CD8-positive, alpha-beta memory T cell (primary cell): ENCODE measurements around the gene ZNF445. TPM values are rescaled to one million over a fixed set of nuclear protein-coding genes. Genes with fewer than 3 reads are reported as not detected.
A peak's percentile ranks its signal among the peaks of the same experiment; 100 is the strongest.
"Not testable (repeated sequence)": the region's sequence is repeated elsewhere in the genome, so short reads cannot be mapped to it uniquely, and the experiment has no call there.

Source experiments
- CTCF ChIA-PET: fragments of 350-600 bp; sonication (Branson Sonifier 250); formaldehyde crosslinking; loops from one replicate; lab custom pipeline; 2021; ENCODE audit warnings: antibody characterized with exemption; lab: Charles Lee
- POLR2A ChIA-PET: fragments of 350-600 bp; sonication (Branson Sonifier 250); formaldehyde crosslinking; loops from one replicate; lab custom pipeline; 2021; ENCODE audit warnings: antibody characterized with exemption; lab: Charles Lee
- DNase-seq, 5 donors: peaks; one replicate each; pipeline versions ENCODE4 v3.0.0 to v3.0.0-alpha.2; 2020 to 2022; ENCODE audit warnings: mixed read lengths in 1 of 5
- H3K27ac ChIP-seq: one replicate; pipeline ENCODE4 v1.7.0; 2013; ENCODE audit warnings: low read depth, mild to moderate bottlenecking, low read length, moderate library complexity
- H3K27me3 ChIP-seq: 2 replicates; pipeline ENCODE4 v1.7.0; 2013; ENCODE audit warnings: low read length, mild to moderate bottlenecking; ENCODE audit not compliant: insufficient read depth, poor library complexity, severe bottlenecking
- H3K36me3 ChIP-seq: 2 replicates; pipeline ENCODE4 v1.7.0; 2013; ENCODE audit warnings: mild to moderate bottlenecking, low read length, moderate library complexity; ENCODE audit not compliant: insufficient read depth
- H3K4me1 ChIP-seq: 2 replicates; pipeline ENCODE4 v1.7.0; 2013; ENCODE audit warnings: mild to moderate bottlenecking, low read length, moderate library complexity; ENCODE audit not compliant: insufficient read depth
- H3K4me3 ChIP-seq: 2 replicates; pipeline ENCODE4 v1.7.0; 2013; ENCODE audit warnings: mild to moderate bottlenecking, low read length
- H3K9me3 ChIP-seq: 2 replicates; pipeline ENCODE4 v1.7.0; 2013; ENCODE audit warnings: mild to moderate bottlenecking, low read length
- H3K27ac Mint-ChIP-seq, 8 donors: one replicate each; pipeline ENCODE4 v1.8.0; 2020 to 2021; ENCODE audit warnings: mixed read lengths in 8 of 8, mild to moderate bottlenecking in 6 of 8, inconsistent platforms in 3 of 8, moderate library complexity in 3 of 8
- H3K27me3 Mint-ChIP-seq, 2 donors: one replicate each; pipeline ENCODE4 v1.8.0; 2020 to 2021; ENCODE audit warnings: mixed read lengths in 2 of 2, mild to moderate bottlenecking in 1 of 2, moderate library complexity in 1 of 2
- H3K36me3 Mint-ChIP-seq, 3 donors: one replicate each; pipeline ENCODE4 v1.8.0; 2020 to 2021; ENCODE audit warnings: mixed read lengths in 3 of 3, inconsistent platforms in 1 of 3, mild to moderate bottlenecking in 1 of 3
- H3K4me1 Mint-ChIP-seq, 3 donors: one replicate each; pipeline ENCODE4 v1.8.0; 2020 to 2021; ENCODE audit warnings: mixed read lengths in 3 of 3, inconsistent platforms in 1 of 3, mild to moderate bottlenecking in 1 of 3
- H3K4me3 Mint-ChIP-seq, 7 donors: one replicate each; pipeline ENCODE4 v1.8.0; 2020 to 2021; ENCODE audit warnings: mixed read lengths in 7 of 7, mild to moderate bottlenecking in 6 of 7, moderate library complexity in 4 of 7, inconsistent platforms in 2 of 7
- H3K9me3 Mint-ChIP-seq, 5 donors: one replicate each; pipeline ENCODE4 v1.8.0; 2020 to 2022; ENCODE audit warnings: mixed read lengths in 5 of 5, mild to moderate bottlenecking in 3 of 5, moderate library complexity in 2 of 5, inconsistent platforms in 1 of 5
- polyA plus RNA-seq: library from polyadenylated mRNA; unstranded; fragments of 300-500 nt; fragmentation: Illumina TruSeq; gene quantifications from one replicate; pipeline ENCODE4 v1.2.3, GENCODE V29; 2021
- total RNA-seq, 2 experiments: library from RNA; stranded (reverse); gene quantifications; one replicate each; pipeline ENCODE4 v1.2.3, GENCODE V29; 2021

The ZNF445 gene
- total and polyA plus RNA-seq, 3 experiments from 2014 or later = 3.2 to 16.2 (median 15.8) TPM

DNA sequence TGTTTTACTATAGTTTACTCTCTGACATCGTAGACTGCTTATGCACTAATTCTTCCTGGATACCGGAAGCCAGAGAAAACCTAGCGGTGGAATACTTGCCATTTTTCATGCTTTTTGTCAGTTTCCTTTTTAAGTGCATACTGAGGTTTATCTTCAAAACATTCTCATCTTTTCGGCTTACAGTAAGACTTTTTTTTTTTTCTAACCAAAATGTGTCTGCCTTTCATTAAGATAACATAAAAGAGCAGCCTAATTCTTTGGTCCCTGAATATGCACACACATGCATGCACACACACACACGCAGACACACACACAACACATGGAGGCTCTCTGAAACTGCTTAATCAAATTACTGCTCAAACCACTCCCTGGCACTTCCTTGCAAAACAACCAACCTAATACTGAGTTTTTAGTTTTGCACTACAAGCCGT, 1.3 kb downstream of the ZNF445 start:
- DNase-seq = peak in 1 of 5 donors; percentile 33
- H3K36me3 ChIP-seq = no peaks in the 10 kb centered on the region
- peak overlapping the region; percentile 87 to 94 (median 93) for H3K4me3 Mint-ChIP-seq
- no peaks in the 10 kb centered on the region for H3K27me3 Mint-ChIP-seq
- H3K4me3 ChIP-seq = peak overlapping the region; percentile 78
- H3K27me3 ChIP-seq = no peaks in the 10 kb centered on the region
- H3K27ac Mint-ChIP-seq = peak overlapping the region in 6 of 8 donors; percentile 44 to 85 (median 71)
- H3K27ac ChIP-seq = peak overlapping the region; percentile 64
- H3K4me1 Mint-ChIP-seq = peaks cover 42 to 65% (median 61%) of the 10 kb centered on the region in 3 donors
- no peaks in the 10 kb centered on the region for H3K9me3 Mint-ChIP-seq
- no peaks in the 10 kb centered on the region for H3K9me3 ChIP-seq
- ChIA-PET CTCF (interaction anchor here (0.9 kb wide), 1 partner anchor 14 kb away, joined by 3 read pairs; no protein-coding TSS in a partner anchor), POLR2A (interaction anchor here (0.7 kb wide), 1 partner anchor 36 kb away, joined by 6 read pairs; no protein-coding TSS in a partner anchor)
- H3K4me1 ChIP-seq = peaks cover 24% of the 10 kb centered on the region
- H3K36me3 Mint-ChIP-seq = peaks cover 0 to 12% (median 5%) of the 10 kb centered on the region in 3 donors

GRCh38 chr3:44474886-44475285, 2.6 kb downstream of the ZNF445 start:
- peak overlapping the region in 4 of 7 donors; percentile 32 to 79 (median 40) for H3K4me3 Mint-ChIP-seq
- POLR2A ChIA-PET, H3K27ac ChIP-seq, H3K27me3 Mint-ChIP-seq, H3K36me3 ChIP-seq, H3K27me3 ChIP-seq, CTCF ChIA-PET, H3K9me3 Mint-ChIP-seq, H3K4me3 ChIP-seq, H3K9me3 ChIP-seq, DNase-seq: not testable (repeated sequence)
- H3K4me1 Mint-ChIP-seq = peaks cover 47 to 72% (median 69%) of the 10 kb centered on the region in 3 donors
- peaks cover 0 to 25% (median 5%) of the 10 kb centered on the region in 3 donors for H3K36me3 Mint-ChIP-seq
- peaks cover 24% of the 10 kb centered on the region for H3K4me1 ChIP-seq
- H3K27ac Mint-ChIP-seq = peak overlapping the region in 3 of 8 donors; percentile 43 to 87 (median 45)

DNA sequence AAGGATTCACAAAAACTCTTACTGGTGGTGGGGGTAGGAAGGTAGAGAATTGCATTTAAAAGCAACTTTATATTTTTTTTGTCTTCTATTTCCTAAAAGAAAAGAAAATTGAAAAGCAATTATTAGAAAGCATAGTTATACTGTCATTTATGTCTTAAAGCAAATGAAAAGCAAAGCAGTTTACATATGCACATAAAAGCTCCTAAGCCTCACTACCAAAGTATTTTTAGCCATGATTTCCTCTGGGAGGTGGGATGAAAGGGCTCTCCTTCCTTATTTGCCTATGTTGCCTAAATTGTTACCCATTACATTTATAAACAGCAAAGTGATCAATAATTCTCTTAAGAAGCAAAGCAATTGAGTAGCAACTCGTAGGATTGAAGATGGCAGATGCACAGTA, 7.0 kb downstream of the ZNF445 start:
- H3K27ac Mint-ChIP-seq = peak overlapping the region in 1 of 8 donors; percentile 0
- H3K27me3 ChIP-seq = no peaks in the 10 kb centered on the region
- POLR2A ChIA-PET = no interaction called here
- CTCF ChIA-PET = no interaction called here
- peaks cover 7% of the 10 kb centered on the region for H3K4me1 ChIP-seq
- no peaks in the 10 kb centered on the region for H3K27me3 Mint-ChIP-seq
- no peak overlapping the region for H3K4me3 ChIP-seq
- H3K9me3 ChIP-seq = no peaks in the 10 kb centered on the region
- no peak for DNase-seq
- peak overlapping the region in 1 of 7 donors; percentile 51 for H3K4me3 Mint-ChIP-seq
- H3K36me3 ChIP-seq = no peaks in the 10 kb centered on the region
- H3K4me1 Mint-ChIP-seq = peaks cover 22 to 47% (median 43%) of the 10 kb centered on the region in 3 donors
- no peaks in the 10 kb centered on the region for H3K9me3 Mint-ChIP-seq
- peaks cover 0 to 50% (median 10%) of the 10 kb centered on the region in 3 donors for H3K36me3 Mint-ChIP-seq
- no peak overlapping the region for H3K27ac ChIP-seq

DNA sequence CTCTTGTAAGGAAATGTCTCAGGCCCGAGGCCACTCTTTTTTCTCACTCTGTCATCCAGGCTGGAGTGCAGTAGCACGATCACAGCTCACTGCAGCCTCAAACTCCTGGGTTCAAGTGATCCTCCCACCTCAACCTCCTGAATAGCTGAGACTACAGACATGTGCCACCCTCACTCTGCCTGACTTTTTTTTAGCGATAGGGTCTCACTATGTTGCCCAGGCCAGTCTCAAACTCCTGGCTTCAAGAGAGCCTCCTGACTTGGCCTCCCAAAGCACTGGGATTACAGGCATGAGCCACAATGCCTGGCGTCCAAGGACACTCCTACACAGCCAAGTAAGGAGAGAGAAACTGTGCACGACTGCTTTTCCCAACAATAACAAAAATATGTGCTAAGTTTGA, 7.6 kb downstream of the ZNF445 start:
- Histone ChIP-seq H3K36me3 (no peaks in the 10 kb centered on the region), H3K4me1 (peaks cover 6% of the 10 kb centered on the region), H3K27ac (no peak overlapping the region), H3K4me3 (no peak overlapping the region), H3K27me3 (no peaks in the 10 kb centered on the region), H3K9me3 (no peaks in the 10 kb centered on the region)
- ChIA-PET POLR2A (no interaction called here), CTCF (no interaction called here)
- Mint-ChIP-seq H3K4me3 (no peak overlapping the region), H3K4me1 (peaks cover 22 to 45% (median 43%) of the 10 kb centered on the region in 3 donors), H3K27ac (peak overlapping the region in 1 of 8 donors; percentile 3), H3K9me3 (no peaks in the 10 kb centered on the region), H3K27me3 (no peaks in the 10 kb centered on the region), H3K36me3 (peaks cover 0 to 56% (median 10%) of the 10 kb centered on the region in 3 donors)
- no peak for DNase-seq

DNA sequence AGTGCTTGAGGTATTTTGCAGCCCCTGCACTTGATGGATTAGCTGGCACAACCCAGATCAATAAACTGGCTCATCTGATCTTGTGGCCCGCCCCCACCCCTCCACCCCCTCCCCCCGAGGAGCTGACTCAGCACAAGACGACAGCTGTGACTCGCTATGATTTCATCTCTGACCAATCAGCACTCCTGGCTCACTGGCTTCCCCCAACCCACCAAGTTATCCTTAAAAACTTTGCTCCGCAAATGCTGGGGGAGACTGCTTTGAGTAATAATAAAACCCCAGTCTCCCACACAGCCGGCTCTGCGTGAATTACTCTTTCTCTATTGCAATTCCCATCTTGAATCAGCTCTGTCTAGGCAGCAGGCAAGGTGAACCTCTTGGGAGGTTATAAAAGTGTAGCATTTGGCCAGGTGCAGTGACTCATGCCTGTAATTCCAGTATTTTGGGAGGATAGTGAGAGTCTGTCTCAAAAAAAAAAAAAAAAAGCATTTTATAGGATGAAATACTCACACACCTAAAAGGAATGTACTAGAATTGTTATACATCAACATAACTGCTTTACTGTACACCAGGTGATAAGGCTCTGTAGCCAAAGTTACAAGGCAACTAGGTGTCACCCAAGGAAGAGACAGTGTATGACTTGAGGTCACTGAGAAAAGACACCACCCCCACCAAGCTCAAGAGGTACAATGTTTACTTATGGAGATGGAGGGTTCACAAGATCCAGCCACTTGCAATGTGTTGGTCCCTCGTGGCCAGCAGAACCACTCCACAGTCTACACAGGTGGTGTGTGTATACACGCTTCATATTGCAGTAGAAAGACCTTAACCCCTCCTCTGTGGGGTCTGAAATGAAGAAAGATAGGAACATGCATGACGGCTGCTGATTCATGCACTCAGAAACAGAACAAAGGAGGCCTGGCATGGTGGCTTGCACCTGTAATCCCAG, 8.6 kb downstream of the ZNF445 start:
- no peak overlapping the region for H3K4me3 ChIP-seq
- no peaks in the 10 kb centered on the region for H3K9me3 ChIP-seq
- no peaks in the 10 kb centered on the region for H3K36me3 ChIP-seq
- POLR2A ChIA-PET = no interaction called here
- H3K27ac Mint-ChIP-seq = no peak overlapping the region
- peaks cover 18 to 35% (median 33%) of the 10 kb centered on the region in 3 donors for H3K4me1 Mint-ChIP-seq
- peaks cover 0 to 64% (median 10%) of the 10 kb centered on the region in 3 donors for H3K36me3 Mint-ChIP-seq
- DNase-seq = no peak
- CTCF ChIA-PET = no interaction called here
- no peaks in the 10 kb centered on the region for H3K27me3 Mint-ChIP-seq
- no peaks in the 10 kb centered on the region for H3K9me3 Mint-ChIP-seq
- no peak overlapping the region for H3K4me3 Mint-ChIP-seq
- no peaks in the 10 kb centered on the region for H3K4me1 ChIP-seq
- H3K27me3 ChIP-seq = no peaks in the 10 kb centered on the region
- no peak overlapping the region for H3K27ac ChIP-seq

DNA sequence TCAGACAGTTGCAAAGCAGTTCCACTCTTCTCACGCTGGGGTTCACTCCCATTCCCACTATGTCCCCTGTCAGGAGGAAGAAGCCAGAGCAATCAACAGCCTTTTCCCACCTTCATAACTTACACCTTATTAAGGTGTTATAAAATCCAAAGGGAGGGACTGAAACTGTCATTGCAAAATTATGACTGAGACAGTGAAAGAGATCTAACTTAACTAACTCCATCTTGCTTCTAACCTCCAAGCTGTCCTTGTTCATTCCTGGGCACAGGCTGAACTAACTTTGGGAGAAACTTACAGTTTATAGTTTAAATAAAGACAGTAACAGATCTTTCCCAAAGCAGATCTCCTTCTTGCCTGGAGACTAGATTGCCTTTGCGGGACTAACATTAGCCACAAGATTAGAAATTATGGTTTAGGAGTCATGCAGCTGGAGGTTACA, 9.4 kb downstream of the ZNF445 start:
- DNase-seq, H3K4me3 ChIP-seq, CTCF ChIA-PET, H3K9me3 ChIP-seq, H3K9me3 Mint-ChIP-seq, H3K36me3 ChIP-seq, H3K27ac ChIP-seq, H3K4me1 ChIP-seq, POLR2A ChIA-PET, H3K4me3 Mint-ChIP-seq, H3K27me3 ChIP-seq, H3K27me3 Mint-ChIP-seq: not testable (repeated sequence)
- Mint-ChIP-seq H3K4me1 (peaks cover 15 to 30% (median 26%) of the 10 kb centered on the region in 3 donors), H3K27ac (peak overlapping the region in 2 of 8 donors; percentile 57 to 68), H3K36me3 (peaks cover 5 to 70% (median 13%) of the 10 kb centered on the region in 3 donors)

DNA sequence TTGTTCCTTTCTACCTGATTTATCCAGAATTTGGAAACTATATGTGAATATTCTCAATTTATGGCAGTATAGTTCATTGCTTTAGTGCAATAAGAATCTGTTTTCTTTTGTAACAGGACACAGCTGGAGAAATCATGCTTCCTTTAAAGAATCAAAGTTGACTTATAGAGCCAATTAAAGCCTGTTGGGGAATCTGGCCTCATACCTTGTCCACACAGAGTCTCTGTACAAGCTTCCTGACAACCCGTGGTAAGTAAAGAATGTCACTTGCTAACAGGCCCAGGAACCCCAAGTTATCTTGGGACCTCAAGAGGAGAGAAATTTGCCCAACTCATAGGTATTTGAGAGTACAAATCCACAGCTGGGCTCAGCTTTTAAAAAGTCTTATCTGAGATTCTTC, 10.2 kb downstream of the ZNF445 start:
- Histone ChIP-seq H3K27me3 (no peaks in the 10 kb centered on the region), H3K36me3 (peaks cover 6% of the 10 kb centered on the region), H3K4me1 (no peaks in the 10 kb centered on the region), H3K9me3 (no peaks in the 10 kb centered on the region), H3K27ac (no peak overlapping the region), H3K4me3 (no peak overlapping the region)
- CTCF ChIA-PET = no interaction called here
- Mint-ChIP-seq H3K36me3 (peaks cover 9 to 75% (median 15%) of the 10 kb centered on the region in 3 donors), H3K4me1 (peaks cover 13 to 22% (median 20%) of the 10 kb centered on the region in 3 donors), H3K4me3 (no peak overlapping the region), H3K9me3 (no peaks in the 10 kb centered on the region), H3K27me3 (no peaks in the 10 kb centered on the region), H3K27ac (peak overlapping the region in 1 of 8 donors; percentile 19)
- no peak for DNase-seq
- POLR2A ChIA-PET = no interaction called here

GRCh38 chr3:44464920-44465319, 12.6 kb downstream of the ZNF445 start:
- H3K4me3 Mint-ChIP-seq, H3K27me3 Mint-ChIP-seq, POLR2A ChIA-PET, CTCF ChIA-PET, H3K27me3 ChIP-seq, H3K9me3 ChIP-seq, H3K4me3 ChIP-seq, H3K4me1 Mint-ChIP-seq, DNase-seq, H3K27ac ChIP-seq, H3K4me1 ChIP-seq: not testable (repeated sequence)
- peaks cover 11% of the 10 kb centered on the region for H3K36me3 ChIP-seq
- H3K36me3 Mint-ChIP-seq = peaks cover 24 to 80% (median 32%) of the 10 kb centered on the region in 3 donors
- H3K27ac Mint-ChIP-seq = peak overlapping the region in 3 of 8 donors; percentile 7 to 75 (median 63)
- peaks cover 0 to 16% (median 12%) of the 10 kb centered on the region in 5 donors for H3K9me3 Mint-ChIP-seq
